Ishikawa (cell line): ENCODE data around the gene URB2.

ENCODE experiments used
- CEBPB ChIP-seq: IDR thresholded peaks from 2 replicates; pipeline ENCODE4 v1.6.1; 2012
- CREB1 ChIP-seq: IDR thresholded peaks from 2 replicates; pipeline ENCODE4 v1.6.1; 2012; ENCODE audit warnings: low read depth
- EGR1 ChIP-seq: IDR thresholded peaks from 2 replicates; pipeline ENCODE4 v1.6.1; 2012
- EP300 ChIP-seq: IDR thresholded peaks from 2 replicates; pipeline ENCODE4 v1.6.1; 2012; ENCODE audit warnings: borderline replicate concordance
- FOXM1 ChIP-seq: IDR thresholded peaks from 2 replicates; pipeline ENCODE4 v1.6.1; 2012; ENCODE audit warnings: low read depth, borderline replicate concordance
- NFIC ChIP-seq: IDR thresholded peaks from 2 replicates; pipeline ENCODE4 v1.6.1; 2012
- RAD21 ChIP-seq: IDR thresholded peaks from 2 replicates; pipeline ENCODE4 v1.6.1; 2012; ENCODE audit warnings: low read depth
- TAF1 ChIP-seq: IDR thresholded peaks from 2 replicates; pipeline ENCODE4 v1.6.1; 2012; ENCODE audit warnings: low read depth, mild to moderate bottlenecking
- TCF12 ChIP-seq: IDR thresholded peaks from 2 replicates; pipeline ENCODE4 v1.6.1; 2012; ENCODE audit warnings: low read depth
- TEAD4 ChIP-seq: IDR thresholded peaks from 2 replicates; pipeline ENCODE4 v1.6.1; 2012
- YY1 ChIP-seq: IDR thresholded peaks from 2 replicates; pipeline ENCODE4 v1.6.1; 2012; ENCODE audit warnings: low read depth
- ZBTB7A ChIP-seq: IDR thresholded peaks from 2 replicates; pipeline ENCODE4 v1.6.1; 2012; ENCODE audit warnings: low read depth
- TF ChIP-seq, protein P1 (sequence below): IDR thresholded peaks from 2 replicates; pipeline ENCODE4 v1.6.1; 2012
- TF ChIP-seq, protein P2 (sequence below): IDR thresholded peaks from 2 replicates; pipeline ENCODE4 v1.6.1; 2012; ENCODE audit warnings: low read depth, mild to moderate bottlenecking
- TF ChIP-seq, protein P3 (sequence below): IDR thresholded peaks from 2 replicates; pipeline ENCODE4 v1.6.1; 2012

URB2 gene

DNA sequence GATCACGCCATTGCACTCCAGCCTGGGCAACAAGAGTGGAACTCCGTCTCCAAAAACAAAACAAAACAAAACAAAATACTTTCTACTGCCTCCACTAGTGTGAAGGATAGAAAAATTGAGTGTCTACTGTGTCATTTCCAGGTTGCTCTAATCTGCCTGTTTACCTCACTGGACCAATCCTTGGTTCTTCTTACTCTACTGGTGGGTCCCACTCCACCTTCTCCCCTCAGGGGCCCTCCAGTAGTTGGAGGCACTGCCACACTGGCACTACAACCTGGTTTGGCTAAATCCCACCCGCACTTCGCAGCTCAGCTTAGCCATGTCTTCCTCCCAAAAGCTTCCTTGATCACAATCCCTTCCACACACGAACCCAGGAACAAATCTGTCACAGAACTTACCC lies 2.8 kb upstream of the URB2 start:
- no peak for TF ChIP-seq TEAD4
- TF ChIP-seq FOXM1: no peak
- no peak for TF ChIP-seq EGR1
- no peak for TF ChIP-seq CREB1
- no peak for TF ChIP-seq NFIC
- no peak for TF ChIP-seq TAF1
- TF ChIP-seq YY1: no peak
- TF ChIP-seq ZBTB7A: no peak
- TF ChIP-seq, protein P1, sequence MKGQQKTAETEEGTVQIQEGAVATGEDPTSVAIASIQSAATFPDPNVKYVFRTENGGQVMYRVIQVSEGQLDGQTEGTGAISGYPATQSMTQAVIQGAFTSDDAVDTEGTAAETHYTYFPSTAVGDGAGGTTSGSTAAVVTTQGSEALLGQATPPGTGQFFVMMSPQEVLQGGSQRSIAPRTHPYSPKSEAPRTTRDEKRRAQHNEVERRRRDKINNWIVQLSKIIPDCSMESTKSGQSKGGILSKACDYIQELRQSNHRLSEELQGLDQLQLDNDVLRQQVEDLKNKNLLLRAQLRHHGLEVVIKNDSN: no peak
- TF ChIP-seq CEBPB: no peak
- no peak for TF ChIP-seq TCF12
- TF ChIP-seq RAD21: no peak
- no peak for TF ChIP-seq EP300
- TF ChIP-seq, protein P2, sequence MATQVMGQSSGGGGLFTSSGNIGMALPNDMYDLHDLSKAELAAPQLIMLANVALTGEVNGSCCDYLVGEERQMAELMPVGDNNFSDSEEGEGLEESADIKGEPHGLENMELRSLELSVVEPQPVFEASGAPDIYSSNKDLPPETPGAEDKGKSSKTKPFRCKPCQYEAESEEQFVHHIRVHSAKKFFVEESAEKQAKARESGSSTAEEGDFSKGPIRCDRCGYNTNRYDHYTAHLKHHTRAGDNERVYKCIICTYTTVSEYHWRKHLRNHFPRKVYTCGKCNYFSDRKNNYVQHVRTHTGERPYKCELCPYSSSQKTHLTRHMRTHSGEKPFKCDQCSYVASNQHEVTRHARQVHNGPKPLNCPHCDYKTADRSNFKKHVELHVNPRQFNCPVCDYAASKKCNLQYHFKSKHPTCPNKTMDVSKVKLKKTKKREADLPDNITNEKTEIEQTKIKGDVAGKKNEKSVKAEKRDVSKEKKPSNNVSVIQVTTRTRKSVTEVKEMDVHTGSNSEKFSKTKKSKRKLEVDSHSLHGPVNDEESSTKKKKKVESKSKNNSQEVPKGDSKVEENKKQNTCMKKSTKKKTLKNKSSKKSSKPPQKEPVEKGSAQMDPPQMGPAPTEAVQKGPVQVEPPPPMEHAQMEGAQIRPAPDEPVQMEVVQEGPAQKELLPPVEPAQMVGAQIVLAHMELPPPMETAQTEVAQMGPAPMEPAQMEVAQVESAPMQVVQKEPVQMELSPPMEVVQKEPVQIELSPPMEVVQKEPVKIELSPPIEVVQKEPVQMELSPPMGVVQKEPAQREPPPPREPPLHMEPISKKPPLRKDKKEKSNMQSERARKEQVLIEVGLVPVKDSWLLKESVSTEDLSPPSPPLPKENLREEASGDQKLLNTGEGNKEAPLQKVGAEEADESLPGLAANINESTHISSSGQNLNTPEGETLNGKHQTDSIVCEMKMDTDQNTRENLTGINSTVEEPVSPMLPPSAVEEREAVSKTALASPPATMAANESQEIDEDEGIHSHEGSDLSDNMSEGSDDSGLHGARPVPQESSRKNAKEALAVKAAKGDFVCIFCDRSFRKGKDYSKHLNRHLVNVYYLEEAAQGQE: no peak
- TF ChIP-seq, protein P3, sequence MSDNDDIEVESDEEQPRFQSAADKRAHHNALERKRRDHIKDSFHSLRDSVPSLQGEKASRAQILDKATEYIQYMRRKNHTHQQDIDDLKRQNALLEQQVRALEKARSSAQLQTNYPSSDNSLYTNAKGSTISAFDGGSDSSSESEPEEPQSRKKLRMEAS: no peak

DNA sequence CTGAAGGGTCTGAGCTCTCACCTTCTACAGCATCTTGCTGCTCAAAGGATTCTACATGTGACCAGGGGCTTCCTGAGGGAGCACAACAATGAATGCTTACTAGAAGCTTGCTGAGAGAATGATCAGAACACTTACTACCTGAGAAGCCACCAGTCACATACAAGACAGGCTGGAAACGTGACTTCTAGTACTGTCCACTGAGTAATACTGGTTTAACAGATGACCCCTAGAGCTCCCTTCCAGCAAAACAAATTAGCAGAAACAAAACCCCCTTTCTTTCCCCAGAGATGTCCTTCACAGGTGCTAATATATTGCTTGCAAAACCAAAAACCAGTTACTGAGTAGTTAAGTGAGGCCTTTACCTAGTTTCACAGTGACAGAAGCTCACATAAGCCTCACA lies 2.2 kb upstream of the URB2 start:
- TF ChIP-seq RAD21 (no peak), EP300 (no peak), YY1 (no peak), ZBTB7A (no peak), TAF1 (no peak), CEBPB (no peak), NFIC (no peak), CREB1 (no peak)
- TF ChIP-seq, protein P3: no peak

DNA sequence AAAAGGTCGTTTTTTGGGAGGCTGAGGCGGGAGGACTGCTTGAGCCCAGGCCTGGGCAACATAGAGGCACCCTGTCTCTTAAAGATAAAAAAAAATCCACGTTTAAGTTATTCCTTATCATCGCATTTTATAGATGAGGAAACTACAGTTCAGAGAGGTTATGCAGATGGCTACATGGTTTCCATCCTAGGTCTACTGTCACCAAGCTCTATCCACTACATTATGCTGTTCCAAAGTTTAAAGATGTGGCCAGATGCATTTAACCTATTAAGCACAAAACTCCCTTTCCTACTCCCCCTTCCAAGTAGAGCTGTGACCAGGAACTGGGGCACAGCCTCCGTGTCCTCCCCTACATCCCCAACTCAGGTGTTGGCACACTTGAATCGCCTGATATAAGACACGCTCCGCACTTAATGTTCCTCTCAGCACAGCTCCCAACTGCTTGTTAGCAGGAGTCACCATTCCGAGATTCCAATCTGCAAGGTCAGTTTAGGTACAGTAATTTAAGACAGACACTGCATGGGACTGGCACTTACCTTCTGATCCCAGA lies 1.5 kb upstream of the URB2 start:
- no peak for TF ChIP-seq EP300
- TF ChIP-seq TAF1: no peak
- no peak for TF ChIP-seq YY1

DNA sequence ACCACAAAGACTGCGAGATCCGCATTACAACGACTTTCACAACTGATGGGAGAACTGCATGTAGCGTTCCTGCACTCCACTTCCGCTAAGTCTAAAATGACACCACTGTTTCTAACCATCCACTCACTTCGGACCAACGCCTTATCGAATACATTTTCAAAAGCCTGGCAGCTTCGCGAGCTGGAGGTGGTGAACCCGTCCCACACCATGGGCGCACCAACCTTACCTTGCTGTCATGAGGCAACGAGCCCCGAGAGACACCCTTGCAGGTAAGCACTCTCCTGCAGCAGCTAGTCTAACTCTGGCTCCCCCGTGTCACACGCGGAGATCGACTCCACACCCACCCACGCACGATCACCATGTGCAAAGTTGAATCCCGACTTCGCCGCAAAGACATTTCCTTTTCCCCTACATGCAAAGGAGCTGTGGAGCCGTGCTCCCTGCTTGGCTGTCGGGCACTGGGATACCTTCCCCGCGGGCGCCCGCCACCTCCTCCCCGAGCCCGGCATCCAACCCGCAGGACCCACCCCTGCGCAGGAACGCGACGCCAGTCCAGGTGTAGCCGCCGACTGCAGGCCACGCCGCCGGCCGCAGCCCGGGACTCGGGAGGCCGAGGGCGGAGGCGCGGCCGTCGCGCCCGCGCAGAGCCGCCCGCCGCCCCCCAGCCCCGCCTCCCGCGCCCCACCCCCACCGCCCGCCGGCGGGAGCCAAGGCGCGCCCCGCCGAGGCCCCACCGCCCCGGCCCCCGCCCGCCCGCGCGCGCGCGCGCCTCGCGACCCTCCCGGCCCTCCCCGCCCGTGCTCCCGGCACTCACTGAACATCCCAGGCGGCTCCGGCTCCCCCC lies 754 bp upstream of the URB2 start:
- TF ChIP-seq, protein P1: no peak
- 0 out of 2 replicates have a peak, but pooled peaks have one; percentile 34 for TF ChIP-seq TCF12
- TF ChIP-seq TEAD4: peak; percentile 22; the same call in 1 of the 2 replicates
- TF ChIP-seq EGR1: peak; percentile 81
- TF ChIP-seq, protein P3: peak; percentile 64

DNA sequence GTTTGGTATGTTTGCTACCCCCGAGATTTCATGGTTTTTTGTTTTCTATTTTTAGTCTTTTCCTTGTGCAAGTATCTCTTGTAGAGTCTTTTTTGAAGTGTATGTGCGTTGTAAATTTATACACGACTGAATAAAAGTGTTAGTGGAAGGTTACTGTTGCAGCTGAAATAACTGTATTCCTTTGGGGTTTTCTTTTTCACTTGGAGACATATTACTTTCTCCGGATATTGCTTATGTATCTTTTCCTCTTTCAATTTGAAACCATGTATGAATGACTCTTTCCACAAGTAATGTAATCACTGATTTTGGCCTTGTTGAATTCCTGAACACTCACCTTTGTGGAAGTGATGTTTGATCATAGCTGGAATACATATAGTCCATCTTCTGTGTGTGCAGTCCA lies 956 bp downstream of the URB2 start:
- TF ChIP-seq ZBTB7A (no peak), CREB1 (no peak), YY1 (no peak), EGR1 (no peak), RAD21 (no peak), NFIC (no peak), TCF12 (no peak), TAF1 (no peak), TEAD4 (no peak)
- TF ChIP-seq, protein P1: no peak
- TF ChIP-seq, protein P3: no peak
- TF ChIP-seq, protein P2: no peak
